ENCODE data around the gene EIF2AK2.
"Not testable (repeated sequence)": the region's sequence is repeated elsewhere in the genome, so short reads cannot be mapped to it uniquely, and the experiment has no call there.

EIF2AK2 gene

GRCh38 chr2:37198681-37199065 lies 41.9 kb upstream of the EIF2AK2 start:
- TF ChIP-seq CTCF (IDR thresholded peaks at IDR 0.05) = no peak
- H3K9me3 Mint-ChIP-seq = peaks cover 7% of the 10 kb centered on the region
- no peak overlapping the region for H3K4me3 Mint-ChIP-seq
- no peaks in the 10 kb centered on the region for H3K27me3 Mint-ChIP-seq (ENCODE audit: low read depth, poor library complexity)
- H3K27ac Mint-ChIP-seq = no peak overlapping the region
- H3K36me3 Mint-ChIP-seq (ENCODE audit: low read depth) = peaks cover 30% of the 10 kb centered on the region
- H3K4me1 Mint-ChIP-seq = no peaks in the 10 kb centered on the region
- no peak for DNase-seq

- no peak for TF ChIP-seq CTCF (IDR thresholded peaks at IDR 0.05)
- no peak for DNase-seq
- H3K27ac Mint-ChIP-seq = peak within 1 kb of the TSS; percentile 39
Measured at GRCh38 chr2:37196320-37197195, 39.8 kb upstream of the EIF2AK2 start, which contains the start of gene CEBPZOS. Gene CEBPZOS (plus strand): TSS chr2:37196496. CDS start chr2:37199705, 3,209 bp downstream.

GRCh38 chr2:37195862-37196319 lies 39.1 kb upstream of the EIF2AK2 start:
- not testable (repeated sequence) for H3K36me3 Mint-ChIP-seq (ENCODE audit: low read depth); H3K9me3 Mint-ChIP-seq; H3K4me1 Mint-ChIP-seq; H3K27me3 Mint-ChIP-seq (ENCODE audit: low read depth, poor library complexity); DNase-seq; H3K27ac Mint-ChIP-seq
- H3K4me3 Mint-ChIP-seq = peak overlapping the region; percentile 79

More at GRCh38 chr2:37196320-37197195, 39.8 kb upstream of the EIF2AK2 start, which contains the start of gene CEBPZOS:
- peaks cover 11% of the 10 kb centered on the region for H3K36me3 Mint-ChIP-seq (ENCODE audit: low read depth)
- peak within 1 kb of the TSS; percentile 79 for H3K4me3 Mint-ChIP-seq
- H3K27me3 Mint-ChIP-seq (ENCODE audit: low read depth, poor library complexity) = no peaks in the 10 kb centered on the region
- H3K9me3 Mint-ChIP-seq = peaks cover 3% of the 10 kb centered on the region
- H3K4me1 Mint-ChIP-seq = no peaks in the 10 kb centered on the region

- no peak for DNase-seq
- no peaks in the 10 kb centered on the region for H3K36me3 Mint-ChIP-seq (ENCODE audit: low read depth)
- TF ChIP-seq CTCF (IDR thresholded peaks at IDR 0.05) = no peak
- no peak overlapping the region for H3K27ac Mint-ChIP-seq
- H3K4me1 Mint-ChIP-seq = no peaks in the 10 kb centered on the region
- H3K27me3 Mint-ChIP-seq (ENCODE audit: low read depth, poor library complexity) = peaks cover 6% of the 10 kb centered on the region
- H3K9me3 Mint-ChIP-seq = peaks cover 3% of the 10 kb centered on the region
- H3K4me3 Mint-ChIP-seq = no peak overlapping the region
Measured at GRCh38 chr2:37192551-37192950, 35.8 kb upstream of the EIF2AK2 start.

GRCh38 chr2:37191747-37192146 lies 35.0 kb upstream of the EIF2AK2 start:
- Mint-ChIP-seq H3K4me1 (no peaks in the 10 kb centered on the region), H3K27ac (no peak overlapping the region), H3K36me3 (ENCODE audit: low read depth) (no peaks in the 10 kb centered on the region), H3K9me3 (peaks cover 3% of the 10 kb centered on the region), H3K27me3 (ENCODE audit: low read depth, poor library complexity) (peaks cover 6% of the 10 kb centered on the region), H3K4me3 (no peak overlapping the region)
- DNase-seq = no peak
- TF ChIP-seq CTCF (IDR thresholded peaks at IDR 0.05) = no peak

GRCh38 chr2:37191253-37191652 lies 34.5 kb upstream of the EIF2AK2 start:
- TF ChIP-seq CTCF (IDR thresholded peaks at IDR 0.05) = no peak
- H3K27ac Mint-ChIP-seq = no peak overlapping the region
- H3K4me3 Mint-ChIP-seq = no peak overlapping the region
- DNase-seq = no peak
- H3K9me3 Mint-ChIP-seq = peaks cover 2% of the 10 kb centered on the region
- no peaks in the 10 kb centered on the region for H3K36me3 Mint-ChIP-seq (ENCODE audit: low read depth)
- no peaks in the 10 kb centered on the region for H3K4me1 Mint-ChIP-seq
- H3K27me3 Mint-ChIP-seq (ENCODE audit: low read depth, poor library complexity) = peaks cover 6% of the 10 kb centered on the region

Measured in nephron progenitor cell (in vitro differentiated cells).